ENCODE measurements around the gene CDH22. TPM values are rescaled to one million over a fixed set of nuclear protein-coding genes. Genes with fewer than 3 reads are reported as not detected.

Gene CDH22
- total RNA-seq, 2 donors from 2014 or later, result 0.12 to 0.13 TPM

DNA sequence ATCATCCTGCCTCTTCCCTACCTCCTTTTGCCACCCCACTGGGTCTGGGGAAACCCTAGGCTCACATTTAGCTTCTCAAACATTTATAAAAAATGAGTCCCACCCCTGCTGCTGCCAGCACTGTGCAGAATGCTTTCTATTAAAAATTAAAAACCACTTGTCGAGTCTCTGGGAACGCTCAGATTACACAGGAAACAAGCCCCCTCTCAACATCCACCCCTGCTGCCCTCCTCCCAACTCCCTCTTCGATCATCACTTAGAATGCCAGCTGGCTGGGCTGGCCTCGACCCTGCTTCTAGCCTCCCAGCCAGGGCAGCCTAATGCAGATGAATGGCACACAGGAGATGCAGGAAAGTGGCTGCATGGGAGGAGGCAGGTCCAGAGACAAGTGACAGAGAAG lies 75.8 kb downstream of the CDH22 start:
- intact Hi-C loops (cut with DNase I), result no loop called here
- Histone ChIP-seq H3K4me1 (no peaks in the 10 kb centered on the region), H3K27me3 (peaks cover 6% of the 10 kb centered on the region), H3K27ac (no peak overlapping the region), H3K9me3 (no peaks in the 10 kb centered on the region), H3K4me3 (no peak overlapping the region), H3K9ac (ENCODE audit: low read depth in 2 of 2, low read length in 2 of 2) (no peak overlapping the region), H3K36me3 (no peaks in the 10 kb centered on the region)
- no peak for DNase-seq
- TF ChIP-seq, protein P1, sequence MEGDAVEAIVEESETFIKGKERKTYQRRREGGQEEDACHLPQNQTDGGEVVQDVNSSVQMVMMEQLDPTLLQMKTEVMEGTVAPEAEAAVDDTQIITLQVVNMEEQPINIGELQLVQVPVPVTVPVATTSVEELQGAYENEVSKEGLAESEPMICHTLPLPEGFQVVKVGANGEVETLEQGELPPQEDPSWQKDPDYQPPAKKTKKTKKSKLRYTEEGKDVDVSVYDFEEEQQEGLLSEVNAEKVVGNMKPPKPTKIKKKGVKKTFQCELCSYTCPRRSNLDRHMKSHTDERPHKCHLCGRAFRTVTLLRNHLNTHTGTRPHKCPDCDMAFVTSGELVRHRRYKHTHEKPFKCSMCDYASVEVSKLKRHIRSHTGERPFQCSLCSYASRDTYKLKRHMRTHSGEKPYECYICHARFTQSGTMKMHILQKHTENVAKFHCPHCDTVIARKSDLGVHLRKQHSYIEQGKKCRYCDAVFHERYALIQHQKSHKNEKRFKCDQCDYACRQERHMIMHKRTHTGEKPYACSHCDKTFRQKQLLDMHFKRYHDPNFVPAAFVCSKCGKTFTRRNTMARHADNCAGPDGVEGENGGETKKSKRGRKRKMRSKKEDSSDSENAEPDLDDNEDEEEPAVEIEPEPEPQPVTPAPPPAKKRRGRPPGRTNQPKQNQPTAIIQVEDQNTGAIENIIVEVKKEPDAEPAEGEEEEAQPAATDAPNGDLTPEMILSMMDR (IDR thresholded peaks at IDR 0.05), result no peak

GRCh38 chr20:46230801-46231282 lies 77.5 kb downstream of the CDH22 start:
- intact Hi-C loops (cut with DNase I), result no loop called here
- no peaks in the 10 kb centered on the region for H3K36me3 ChIP-seq
- no peak overlapping the region for H3K9ac ChIP-seq (ENCODE audit: low read depth in 2 of 2, low read length in 2 of 2)
- TF ChIP-seq, protein P1 (IDR thresholded peaks at IDR 0.05), result no peak
- H3K4me1 ChIP-seq, result no peaks in the 10 kb centered on the region
- no peak overlapping the region for H3K27ac ChIP-seq
- DNase-seq, result no peak
- H3K27me3 ChIP-seq, result no peaks in the 10 kb centered on the region
- H3K4me3 ChIP-seq, result no peak overlapping the region
- no peaks in the 10 kb centered on the region for H3K9me3 ChIP-seq

- no peak for DNase-seq
- Histone ChIP-seq H3K27me3 (no peaks in the 10 kb centered on the region), H3K4me3 (no peak overlapping the region), H3K4me1 (no peaks in the 10 kb centered on the region), H3K36me3 (no peaks in the 10 kb centered on the region), H3K9me3 (no peaks in the 10 kb centered on the region), H3K27ac (no peak overlapping the region), H3K9ac (ENCODE audit: low read depth in 2 of 2, low read length in 2 of 2) (no peak overlapping the region)
- intact Hi-C loops (cut with DNase I), result no loop called here
- TF ChIP-seq, protein P1 (IDR thresholded peaks at IDR 0.05), result no peak
These were observed 78.2 kb downstream of the CDH22 start for GRCh38 chr20:46230106-46230491.

DNA sequence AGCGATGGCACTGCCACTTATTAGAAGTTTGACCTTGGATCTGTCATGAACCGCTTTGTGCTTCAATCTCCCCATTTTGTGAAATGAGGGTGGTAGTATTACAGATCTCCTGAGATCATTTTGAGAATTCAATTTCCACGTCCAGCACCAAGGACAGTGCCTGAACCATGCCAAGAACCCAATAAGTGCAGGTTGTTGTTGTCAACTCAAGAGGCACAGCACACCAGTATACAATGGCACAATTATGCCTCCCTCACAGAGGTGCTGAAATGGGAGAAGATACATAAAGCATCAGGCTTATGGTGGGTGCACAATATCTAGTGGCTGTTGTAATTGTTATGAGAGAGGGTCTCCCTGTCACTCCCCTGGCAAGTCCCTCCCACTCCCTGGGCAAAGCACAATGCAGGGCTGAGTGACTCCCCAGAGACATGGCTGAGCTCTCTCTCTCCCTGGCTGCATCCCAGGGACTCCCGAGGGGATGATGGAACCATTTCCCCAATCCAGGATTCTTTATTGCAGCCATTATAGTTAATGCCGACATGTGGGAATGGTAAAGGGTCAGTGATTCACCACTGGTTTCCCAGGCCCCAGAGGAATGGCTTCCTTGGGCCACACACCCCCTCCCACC lies 78.7 kb downstream of the CDH22 start:
- Histone ChIP-seq H3K9me3 (no peaks in the 10 kb centered on the region), H3K27me3 (no peaks in the 10 kb centered on the region), H3K27ac (no peak overlapping the region), H3K9ac (ENCODE audit: low read depth in 2 of 2, low read length in 2 of 2) (no peak overlapping the region), H3K36me3 (no peaks in the 10 kb centered on the region), H3K4me3 (no peak overlapping the region), H3K4me1 (no peaks in the 10 kb centered on the region)
- no peak for DNase-seq
- intact Hi-C loops (cut with DNase I), result no loop called here
- TF ChIP-seq, protein P1 (IDR thresholded peaks at IDR 0.05), result no peak

DNA sequence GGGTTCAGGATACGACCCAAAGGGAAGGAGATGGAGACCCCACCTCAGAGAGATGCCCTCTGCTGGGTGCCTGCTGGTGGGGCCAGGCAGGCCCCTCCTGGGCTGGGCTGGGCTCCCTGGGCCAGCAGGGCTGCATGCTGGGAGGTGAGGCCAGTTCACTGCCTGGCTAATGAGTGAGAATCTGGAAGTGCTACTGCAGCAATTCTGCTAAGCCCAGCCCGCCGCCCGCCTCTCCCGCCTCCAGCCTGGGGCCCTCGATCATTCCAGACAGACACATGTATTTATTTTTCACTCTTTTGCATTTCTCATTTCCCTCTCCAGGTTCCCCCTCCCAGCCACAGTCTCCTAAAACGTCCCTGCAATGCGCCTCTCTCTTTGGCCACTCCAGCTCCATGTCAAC lies 79.6 kb downstream of the CDH22 start:
- H3K4me1 ChIP-seq, result no peaks in the 10 kb centered on the region
- H3K36me3 ChIP-seq, result no peaks in the 10 kb centered on the region
- no peaks in the 10 kb centered on the region for H3K27me3 ChIP-seq
- TF ChIP-seq, protein P1 (IDR thresholded peaks at IDR 0.05), result no peak
- H3K27ac ChIP-seq, result no peak overlapping the region
- H3K9me3 ChIP-seq, result no peaks in the 10 kb centered on the region
- H3K9ac ChIP-seq (ENCODE audit: low read depth in 2 of 2, low read length in 2 of 2), result no peak overlapping the region
- H3K4me3 ChIP-seq, result no peak overlapping the region
- DNase-seq, result no peak
- intact Hi-C loops (cut with DNase I), result no loop called here

Measured in colonic mucosa (tissue), 4 donors.